ENCODE results near the gene MITF.

The MITF gene

DNA sequence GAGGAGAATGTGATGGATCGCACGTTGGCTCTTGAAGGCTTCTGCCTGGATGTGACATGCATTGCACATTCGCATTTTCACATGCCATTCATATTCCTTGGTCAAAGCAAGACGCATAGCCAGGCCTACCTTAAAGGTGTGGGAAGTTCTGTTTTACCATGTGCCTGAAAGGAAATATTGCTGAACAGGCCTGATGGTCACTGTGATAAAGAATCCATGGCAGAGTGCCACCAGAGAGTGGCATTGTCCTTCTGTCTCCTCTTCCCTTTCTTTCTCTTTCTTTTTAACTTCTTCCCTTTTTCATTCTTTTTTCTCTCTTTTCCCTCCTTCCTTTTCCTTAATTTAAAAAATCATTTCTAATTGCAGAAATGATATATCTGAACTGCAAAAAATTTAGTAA lies 15.9 kb upstream of the MITF start:
- TF ChIP-seq, protein P1, sequence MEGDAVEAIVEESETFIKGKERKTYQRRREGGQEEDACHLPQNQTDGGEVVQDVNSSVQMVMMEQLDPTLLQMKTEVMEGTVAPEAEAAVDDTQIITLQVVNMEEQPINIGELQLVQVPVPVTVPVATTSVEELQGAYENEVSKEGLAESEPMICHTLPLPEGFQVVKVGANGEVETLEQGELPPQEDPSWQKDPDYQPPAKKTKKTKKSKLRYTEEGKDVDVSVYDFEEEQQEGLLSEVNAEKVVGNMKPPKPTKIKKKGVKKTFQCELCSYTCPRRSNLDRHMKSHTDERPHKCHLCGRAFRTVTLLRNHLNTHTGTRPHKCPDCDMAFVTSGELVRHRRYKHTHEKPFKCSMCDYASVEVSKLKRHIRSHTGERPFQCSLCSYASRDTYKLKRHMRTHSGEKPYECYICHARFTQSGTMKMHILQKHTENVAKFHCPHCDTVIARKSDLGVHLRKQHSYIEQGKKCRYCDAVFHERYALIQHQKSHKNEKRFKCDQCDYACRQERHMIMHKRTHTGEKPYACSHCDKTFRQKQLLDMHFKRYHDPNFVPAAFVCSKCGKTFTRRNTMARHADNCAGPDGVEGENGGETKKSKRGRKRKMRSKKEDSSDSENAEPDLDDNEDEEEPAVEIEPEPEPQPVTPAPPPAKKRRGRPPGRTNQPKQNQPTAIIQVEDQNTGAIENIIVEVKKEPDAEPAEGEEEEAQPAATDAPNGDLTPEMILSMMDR (IDR thresholded peaks at IDR 0.05; ENCODE audit: control insufficient read depth, insufficient read depth, low read depth, low read length, missing control alignments), result no peak
- H3K4me3 ChIP-seq (ENCODE audit: control insufficient read depth, low read depth, low read length), result no peak overlapping the region
- no peak for DNase-seq (ENCODE audit: low read depth)

DNA sequence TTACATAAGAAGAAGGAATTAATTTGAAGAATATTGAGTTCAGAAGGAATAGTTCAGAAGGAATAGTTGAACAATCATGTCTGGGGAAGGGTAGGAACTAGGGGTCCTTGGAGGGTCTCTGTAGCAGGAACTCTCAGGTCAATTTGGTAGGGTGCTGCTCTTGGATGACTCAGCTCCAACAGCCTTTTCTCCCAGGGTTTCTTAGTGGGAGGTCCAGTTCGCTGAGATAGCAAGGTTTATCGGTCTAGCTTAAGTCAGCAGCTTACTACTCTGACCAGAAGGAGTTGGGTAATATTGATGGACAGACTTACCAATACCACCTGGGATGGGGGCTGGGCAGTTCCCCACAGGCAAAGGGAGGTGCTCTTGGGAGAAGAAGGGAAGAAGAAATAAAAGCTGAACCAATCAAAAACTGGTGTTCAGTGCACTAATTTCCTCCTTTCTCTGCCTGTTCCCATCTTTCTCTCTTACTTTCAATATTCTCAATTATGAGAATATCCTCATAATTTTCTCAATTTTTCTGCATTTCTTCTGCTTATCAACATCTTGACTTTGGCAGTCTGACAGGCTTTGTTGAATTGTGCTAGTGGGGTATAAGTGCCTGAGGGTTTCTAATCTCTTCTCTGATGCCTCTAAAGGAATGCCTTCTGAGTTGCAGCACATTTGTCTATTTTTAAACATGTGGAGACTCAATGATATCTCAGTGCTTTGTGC lies 14.4 kb upstream of the MITF start:
- TF ChIP-seq, protein P1 (IDR thresholded peaks at IDR 0.05; ENCODE audit: control insufficient read depth, insufficient read depth, low read depth, low read length, missing control alignments), result no peak
- no peak for DNase-seq (ENCODE audit: low read depth)
- H3K4me3 ChIP-seq (ENCODE audit: control insufficient read depth, low read depth, low read length), result no peak overlapping the region

DNA sequence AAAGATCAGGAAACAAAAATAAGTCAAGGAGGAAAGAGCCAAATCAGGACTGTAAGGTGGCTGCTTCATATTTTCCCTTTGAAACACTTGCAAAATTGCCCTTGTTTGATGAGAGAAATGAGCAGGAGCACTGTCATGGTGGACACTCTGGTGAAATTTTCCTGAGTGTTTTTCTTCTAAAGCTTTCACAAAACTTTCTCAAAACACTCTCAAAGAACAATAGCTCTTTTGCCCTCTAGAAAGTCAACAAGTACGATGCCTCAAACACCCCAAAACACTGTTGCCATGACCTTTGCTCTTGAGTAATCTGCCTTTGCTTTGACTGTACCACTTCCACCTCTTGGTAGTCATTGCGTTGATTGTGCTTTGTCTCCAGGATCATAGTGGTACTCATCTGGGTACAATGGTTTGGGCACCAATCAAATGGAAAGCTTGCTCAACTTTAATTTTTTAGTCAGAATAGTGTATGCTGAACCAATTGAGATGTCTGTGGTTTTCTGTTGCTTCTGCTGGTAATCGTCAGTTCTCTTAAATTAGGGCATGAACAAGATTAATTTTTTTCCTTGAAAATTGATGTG lies 13.2 kb upstream of the MITF start:
- H3K4me3 ChIP-seq (ENCODE audit: control insufficient read depth, low read depth, low read length), result no peak overlapping the region
- DNase-seq (ENCODE audit: low read depth), result no peak
- TF ChIP-seq, protein P1 (IDR thresholded peaks at IDR 0.05; ENCODE audit: control insufficient read depth, insufficient read depth, low read depth, low read length, missing control alignments), result no peak

DNA sequence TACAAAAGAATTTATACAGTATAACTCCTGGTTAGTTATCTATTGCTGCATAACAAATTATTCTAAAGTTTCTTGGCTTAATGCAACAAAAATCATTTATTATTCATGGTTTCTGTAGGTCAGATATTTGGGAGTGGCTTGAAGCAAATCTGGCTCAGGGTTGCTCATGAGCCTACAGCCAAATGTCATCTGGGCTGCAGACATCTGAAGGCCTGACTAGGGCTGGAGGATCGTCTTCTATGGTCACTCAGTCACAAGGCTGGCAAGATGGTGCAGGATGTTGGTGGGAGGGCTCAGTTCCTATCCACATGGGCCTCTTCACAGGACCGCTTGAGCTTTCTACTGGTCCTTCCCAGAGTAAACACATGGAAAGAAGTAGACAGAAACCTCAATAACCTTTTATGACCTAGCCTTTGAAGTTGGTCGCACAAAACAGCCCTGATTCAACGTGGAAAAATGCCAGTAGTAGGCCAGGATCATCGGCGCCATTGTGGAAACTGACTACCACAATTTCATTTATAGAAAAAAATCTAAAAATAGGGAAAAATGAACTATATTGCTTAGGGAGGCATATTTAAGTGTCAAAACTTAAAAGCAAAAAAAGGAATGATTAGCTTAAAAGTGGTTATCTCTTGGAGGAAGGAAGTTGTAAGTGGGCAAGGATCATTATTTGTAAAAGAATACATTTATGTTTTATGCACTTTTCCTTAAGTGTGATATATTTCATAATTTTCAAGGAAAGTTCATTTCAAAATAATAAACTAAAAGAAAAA lies 9.9 kb upstream of the MITF start:
- TF ChIP-seq, protein P1 (IDR thresholded peaks at IDR 0.05; ENCODE audit: control insufficient read depth, insufficient read depth, low read depth, low read length, missing control alignments), result no peak
- H3K4me3 ChIP-seq (ENCODE audit: control insufficient read depth, low read depth, low read length), result no peak overlapping the region

DNA sequence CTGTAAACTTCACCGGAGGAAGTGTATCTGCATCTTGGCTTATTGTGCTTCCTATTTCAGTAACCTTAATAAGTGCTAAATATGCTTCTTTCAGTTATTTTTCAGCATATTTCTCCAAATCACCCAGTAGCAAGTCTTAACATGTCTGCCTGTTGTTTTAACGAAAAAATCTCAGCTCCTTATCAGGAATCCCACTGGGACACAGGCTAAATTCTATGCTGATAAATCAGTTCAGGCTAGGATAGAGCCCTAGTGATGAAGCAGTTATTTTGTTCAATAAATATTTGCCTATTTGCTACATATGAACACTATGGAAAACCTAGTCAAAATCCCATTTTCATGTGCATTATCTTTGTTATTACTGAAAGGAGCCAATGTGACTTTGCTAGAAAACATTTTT lies 8.2 kb upstream of the MITF start:
- no peak for DNase-seq (ENCODE audit: low read depth)
- H3K4me3 ChIP-seq (ENCODE audit: control insufficient read depth, low read depth, low read length), result no peak overlapping the region
- TF ChIP-seq, protein P1 (IDR thresholded peaks at IDR 0.05; ENCODE audit: control insufficient read depth, insufficient read depth, low read depth, low read length, missing control alignments), result no peak

More for the DNA sequence above, 9.9 kb upstream of the MITF start:
- DNase-seq (ENCODE audit: low read depth), result no peak

DNA sequence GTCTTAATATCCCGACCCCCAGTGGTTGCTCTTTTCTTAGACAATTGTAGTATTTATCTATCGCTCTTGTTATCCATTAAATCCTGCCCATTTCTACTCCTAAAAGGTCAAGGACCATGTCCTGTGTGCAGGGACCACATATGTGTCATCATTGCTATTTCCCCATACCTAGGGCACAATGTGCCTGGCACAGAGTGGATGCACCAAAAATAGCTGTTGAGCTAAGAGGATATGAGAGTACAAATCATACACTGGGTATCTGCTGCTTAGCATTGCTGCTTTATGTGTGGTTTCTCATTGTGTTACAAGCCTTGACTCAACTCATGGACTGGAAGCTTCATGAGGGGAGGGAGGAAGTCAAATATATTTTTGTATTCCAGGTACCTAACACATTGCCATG lies 3.4 kb upstream of the MITF start:
- no peak overlapping the region for H3K4me3 ChIP-seq (ENCODE audit: control insufficient read depth, low read depth, low read length)
- TF ChIP-seq, protein P1 (IDR thresholded peaks at IDR 0.05; ENCODE audit: control insufficient read depth, insufficient read depth, low read depth, low read length, missing control alignments), result no peak
- DNase-seq (ENCODE audit: low read depth), result no peak
